GM18951 (cell line): ENCODE results near the gene FIGN.

Experiments
- POLR2A ChIP-seq: IDR thresholded peaks from 4 replicates; pipeline ENCODE4 v1.6.1; 2011; ENCODE audit warnings: mild to moderate bottlenecking; ENCODE audit not compliant: insufficient read length, insufficient read depth; ENCODE audit errors: extremely low read depth
- in situ Hi-C: fragments of 300-500 bp; cut with MboI; formaldehyde crosslinking; loops from one replicate; pipeline ENCODE4 v1.12.0; 2022; ENCODE audit warnings: low sequenced_read_pairs, mixed read lengths, inconsistent platforms; ENCODE audit not compliant: unreplicated experiment

FIGN gene

DNA sequence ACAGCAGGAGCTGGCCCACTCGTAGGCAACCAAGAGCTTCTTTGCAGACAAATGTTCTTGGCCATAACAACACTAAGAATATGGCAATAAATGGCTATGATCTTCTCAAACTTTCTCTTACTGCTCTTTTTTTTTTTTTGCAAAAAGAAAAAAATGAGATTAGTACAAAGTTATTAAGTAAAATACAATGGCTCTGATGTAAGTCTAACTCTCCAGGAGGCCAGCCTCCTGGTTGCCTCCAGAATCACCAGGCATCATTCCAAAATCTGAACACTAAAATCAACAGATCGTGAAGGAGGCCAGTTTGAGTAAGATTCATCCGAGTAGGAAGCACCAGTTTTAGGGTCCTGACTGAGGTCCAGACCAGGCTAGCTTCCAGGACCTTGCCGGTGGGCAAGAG is 20.8 kb upstream of the FIGN start:
- in situ Hi-C loops, result no loop called here
- TF ChIP-seq POLR2A, result no peak

GRCh38 chr2:163755366-163755765 is 19.6 kb upstream of the FIGN start:
- in situ Hi-C loops, result no loop called here

DNA sequence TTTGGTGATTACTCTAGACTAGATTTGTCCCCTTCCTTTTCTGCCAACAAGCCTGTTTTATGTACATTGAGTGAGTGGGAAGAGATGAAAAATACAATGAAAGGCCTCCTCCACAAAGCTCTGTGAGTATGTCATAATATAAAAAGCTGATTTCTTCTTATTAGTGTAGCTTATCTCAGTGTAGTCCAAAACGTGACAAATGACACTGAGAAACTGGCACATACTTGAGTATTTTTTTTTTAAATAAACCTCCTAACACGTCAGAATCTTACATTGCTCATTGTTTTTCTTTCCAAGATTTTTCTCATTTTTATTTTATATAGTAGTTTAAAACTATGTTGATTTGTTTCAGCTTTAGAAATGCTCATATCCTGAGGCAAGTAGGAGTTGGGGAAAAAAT is 17.9 kb upstream of the FIGN start:
- in situ Hi-C loops, result no loop called here
- no peak for TF ChIP-seq POLR2A

More at GRCh38 chr2:163755366-163755765, 19.6 kb upstream of the FIGN start:
- TF ChIP-seq POLR2A, result no peak

DNA sequence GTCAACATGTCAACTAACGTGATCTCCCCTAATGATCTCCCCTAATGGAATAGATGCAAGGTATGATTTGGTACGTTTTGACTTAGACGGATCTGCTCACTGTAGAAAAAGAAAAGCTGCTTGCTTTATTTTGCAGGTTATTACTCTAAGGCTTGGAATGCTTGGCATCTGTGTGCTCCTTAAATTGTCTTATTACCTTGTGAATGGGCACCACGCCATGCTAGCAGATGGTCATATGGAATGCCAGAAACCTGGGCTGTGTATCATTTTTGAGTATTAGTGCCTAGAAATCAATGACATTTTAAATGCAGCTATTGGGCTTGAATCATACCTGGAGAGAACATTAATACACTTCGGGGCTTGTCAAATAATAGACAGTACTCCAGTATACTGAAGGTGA is 16.5 kb upstream of the FIGN start:
- in situ Hi-C loops, result no loop called here

GRCh38 chr2:163751696-163752095 is 15.9 kb upstream of the FIGN start:
- in situ Hi-C loops, result no loop called here
- TF ChIP-seq POLR2A, result no peak

More for the DNA sequence above, 16.5 kb upstream of the FIGN start:
- no peak for TF ChIP-seq POLR2A

DNA sequence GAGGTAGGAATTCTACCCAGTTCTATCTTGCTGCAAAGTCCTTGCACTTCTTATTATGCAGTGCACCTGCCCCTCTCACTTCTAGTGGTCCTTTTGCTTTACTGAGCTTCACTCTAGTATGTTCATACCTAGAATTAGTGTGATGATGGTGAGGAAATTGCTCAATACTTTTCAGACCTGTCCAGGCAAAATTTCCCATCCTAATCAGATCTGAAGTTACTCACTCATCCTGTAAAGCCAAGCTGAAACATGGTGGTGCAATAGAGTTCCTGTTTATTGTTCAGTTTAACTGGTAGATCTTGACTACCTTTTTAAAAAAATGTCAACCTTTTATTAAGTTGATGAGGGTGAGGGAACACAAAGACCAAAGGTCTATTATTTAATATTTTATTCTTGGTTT is 12.6 kb upstream of the FIGN start:
- no peak for TF ChIP-seq POLR2A
- in situ Hi-C loops, result no loop called here

- in situ Hi-C loops, result no loop called here
- TF ChIP-seq POLR2A, result no peak
Measured at GRCh38 chr2:163741435-163741834, 5.6 kb upstream of the FIGN start.

DNA sequence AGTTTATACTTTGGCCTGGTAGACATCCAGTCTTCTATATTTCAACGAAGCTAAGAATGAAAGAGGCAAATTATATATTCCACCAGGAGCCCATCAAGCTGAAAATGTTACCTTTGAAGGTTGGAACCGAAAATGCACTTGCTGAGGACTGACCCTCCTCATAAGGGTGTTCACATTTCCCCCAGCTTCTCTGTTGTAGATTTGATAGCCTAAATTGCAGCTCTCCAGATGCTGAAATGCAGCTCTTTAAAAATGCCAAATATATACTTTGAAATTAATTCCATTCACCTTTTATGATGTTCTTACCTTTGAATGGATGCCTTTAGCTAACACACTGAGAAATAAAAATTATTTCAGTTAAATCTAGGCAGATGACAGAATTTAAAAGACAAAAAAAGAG is 1.8 kb upstream of the FIGN start:
- TF ChIP-seq POLR2A, result no peak
- in situ Hi-C loops, result no loop called here

DNA sequence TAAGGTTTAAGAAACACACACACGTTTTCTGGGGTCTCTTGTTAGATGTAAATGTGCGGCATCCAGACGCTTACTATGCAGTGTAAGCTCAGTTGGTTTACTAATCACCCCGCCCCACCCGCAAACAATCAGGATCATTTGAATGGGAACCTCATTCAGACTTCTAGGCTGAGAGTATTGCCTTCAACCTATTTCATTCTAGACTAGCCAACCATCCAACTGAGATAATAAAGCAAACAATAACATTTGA is 1.3 kb upstream of the FIGN start:
- TF ChIP-seq POLR2A, result no peak
- in situ Hi-C loops, result no loop called here

DNA sequence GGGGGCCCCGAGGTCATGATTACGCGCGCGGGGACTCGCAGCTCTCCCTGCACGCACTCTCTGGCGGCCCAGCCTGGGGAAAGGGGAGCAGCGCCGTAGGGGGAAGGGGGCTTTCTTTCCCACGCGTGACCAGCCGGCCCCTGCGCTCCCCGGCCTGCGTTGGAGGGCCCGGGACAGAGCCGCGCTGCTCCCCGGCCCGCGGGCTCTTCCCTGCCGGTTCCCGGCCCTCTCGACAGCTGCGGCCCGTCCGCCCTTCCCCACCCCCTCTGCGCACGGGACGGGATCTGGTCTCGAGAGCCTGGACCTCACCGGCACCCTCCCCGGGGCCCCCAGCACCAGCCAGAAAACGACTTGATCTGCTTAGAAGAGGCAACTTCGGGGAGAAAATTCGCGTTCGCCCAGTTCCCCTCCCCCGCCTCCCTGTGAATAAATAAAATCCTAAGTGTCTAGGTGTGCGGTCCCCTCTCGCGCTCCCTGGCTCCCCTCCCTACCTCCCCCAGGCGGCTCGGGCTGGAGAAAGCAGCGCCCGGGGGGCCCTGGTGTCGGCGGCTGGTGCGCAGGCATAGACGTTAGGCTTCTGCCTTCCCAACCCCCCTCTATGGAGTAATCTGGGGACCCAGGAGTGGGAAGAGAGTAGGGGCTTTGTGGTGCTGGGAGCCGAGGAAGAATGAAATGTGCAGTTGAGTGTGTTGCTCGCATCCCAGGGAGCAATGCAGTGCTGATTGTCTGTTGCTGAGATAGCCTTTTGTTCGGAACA is 803 bp upstream of the FIGN start:
- in situ Hi-C loops, result no loop called here
- TF ChIP-seq POLR2A, result no peak

DNA sequence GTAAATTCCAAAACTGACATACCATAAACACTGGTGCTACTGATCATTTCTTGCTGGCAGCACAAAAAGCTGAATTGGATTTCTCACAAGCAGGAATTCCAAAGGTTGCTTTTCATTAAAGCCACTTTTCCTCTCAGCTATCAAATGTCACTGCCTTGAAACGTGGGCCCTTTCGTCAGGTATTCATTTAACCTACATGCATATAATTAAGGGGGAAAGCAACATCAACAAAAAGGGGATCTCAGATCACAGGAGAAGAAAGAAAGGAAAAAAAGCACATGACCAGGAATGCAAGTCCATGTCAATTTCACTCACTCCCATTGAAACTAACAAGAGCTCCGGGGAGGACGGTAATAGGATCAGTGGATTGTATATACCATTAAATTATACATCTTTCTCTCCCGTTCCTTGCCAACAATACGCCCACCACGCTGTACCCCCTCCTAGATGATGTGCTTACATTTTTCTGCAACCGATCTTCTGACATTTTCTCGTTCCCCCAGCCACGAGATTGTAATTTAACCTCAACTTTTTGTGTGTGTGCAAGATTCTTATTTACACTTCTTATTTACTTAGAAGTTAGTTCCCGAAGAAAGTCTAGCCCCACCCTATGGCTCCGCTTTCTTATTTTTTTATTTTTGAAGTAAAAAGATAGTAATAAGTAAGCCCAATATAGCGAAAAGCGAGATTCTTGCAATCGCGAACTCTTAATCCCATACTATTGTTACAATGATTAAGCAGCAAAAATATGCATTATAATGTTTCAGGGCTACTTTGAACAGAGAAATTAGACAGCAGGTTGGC is 725 bp downstream of the FIGN start:
- in situ Hi-C loops, result no loop called here
- TF ChIP-seq POLR2A, result no peak

GRCh38 chr2:163734401-163734800 is 1.4 kb downstream of the FIGN start:
- no peak for TF ChIP-seq POLR2A
- in situ Hi-C loops, result no loop called here

DNA sequence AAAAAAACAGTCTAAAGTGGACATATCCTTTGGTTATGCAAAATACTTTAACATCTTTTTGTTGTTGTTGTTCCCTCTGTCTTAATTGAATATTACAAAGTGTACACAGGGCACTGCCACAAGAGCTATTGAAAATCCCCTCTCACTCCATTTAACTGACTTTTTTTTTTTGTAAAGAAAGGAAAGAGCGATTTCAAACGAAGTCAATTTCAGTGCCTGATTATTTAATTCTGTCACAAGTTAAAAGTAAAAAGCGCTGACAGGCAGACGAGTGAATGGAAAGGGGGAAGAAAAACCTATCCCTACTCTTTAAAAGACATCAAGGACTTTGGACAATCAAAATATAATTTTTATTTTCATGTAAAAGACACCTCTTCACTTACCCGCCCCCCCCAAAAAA is 1.9 kb downstream of the FIGN start:
- no peak for TF ChIP-seq POLR2A
- in situ Hi-C loops, result no loop called here

DNA sequence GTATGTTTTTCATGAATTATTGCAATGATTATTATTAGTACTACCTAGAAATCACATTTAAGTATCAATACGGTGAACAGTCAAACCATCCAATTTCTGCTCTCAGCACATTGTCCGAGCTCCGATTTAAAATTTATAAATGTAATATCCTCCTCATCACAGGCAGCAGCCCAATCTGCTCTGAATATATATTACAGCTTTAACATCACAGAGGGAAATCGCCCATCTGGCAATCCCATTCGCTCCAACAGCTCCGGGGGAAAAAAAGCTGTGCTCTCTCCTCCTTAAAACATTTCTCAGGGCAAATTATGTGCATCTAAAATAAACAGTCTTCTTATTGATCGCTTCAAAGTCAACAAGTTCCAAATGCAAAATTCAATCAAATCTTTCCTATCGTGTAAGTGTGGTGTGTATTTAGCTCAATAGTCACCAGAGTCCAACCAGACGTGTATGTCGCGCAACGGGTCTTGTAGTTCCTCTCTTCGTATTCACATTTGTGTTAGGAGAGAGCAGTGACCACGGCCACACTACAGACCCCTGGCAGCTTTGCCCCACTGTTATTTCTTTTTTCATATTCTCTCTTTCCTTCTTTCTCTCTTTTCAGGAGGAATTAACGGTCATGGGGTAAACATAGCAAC is 2.4 kb downstream of the FIGN start:
- TF ChIP-seq POLR2A, result no peak
- in situ Hi-C loops, result no loop called here
